Measurements from ENCODE around the gene TMEM123. TPM values are rescaled to one million over a fixed set of nuclear protein-coding genes. Genes with fewer than 3 reads are reported as not detected.

The TMEM123 gene
- total and polyA plus RNA-seq, 10 of the 15 experiments (the other 5 are each of a cell fraction or from before 2014, with no cell fraction given): 35.1 to 667 (median 123) TPM

- no TSS peak for BruUV-seq (replicated peaks)
- in situ Hi-C loops (cut with MboI): loop anchor here (25.0 kb wide), 1 partner anchor 91 kb away; no protein-coding TSS in a partner anchor
- no peak overlapping the region for H3K27ac ChIP-seq (ENCODE audit: control insufficient read depth, insufficient read depth)
- SMC1A ChIA-PET (ENCODE audit: uncharacterized antibody, unreplicated experiment): interaction anchor here (0.7 to 13.6 kb wide), 27 partner anchors 13 to 271 kb away, joined by 3 to 168 read pairs (median 3); no protein-coding TSS in a partner anchor
- TF ChIP-seq POU2F2 (IDR thresholded peaks at IDR 0.05; ENCODE audit: borderline replicate concordance, low read depth, low read length) (peak; percentile 54; the same call in 1 of the 3 replicates), CUX1 (IDR thresholded peaks at IDR 0.05; ENCODE audit: insufficient replicate concordance, low read depth, low read length) (no peak), RAD21 (IDR thresholded peaks at IDR 0.05; ENCODE audit: insufficient read depth, low read depth, low read length) (0 out of 2 replicates have a peak, but pooled peaks have one; percentile 15), PAX8 (IDR thresholded peaks at IDR 0.05) (no peak)
- intact Hi-C loops (cut with micrococcal nuclease; ENCODE audit: unreplicated experiment): no loop called here
- RAD21 ChIA-PET (ENCODE audit: unreplicated experiment): interaction anchor here (0.9 to 2.3 kb wide), 7 partner anchors 26 to 217 kb away, joined by 3 to 11 read pairs (median 6); no protein-coding TSS in a partner anchor
- H3K36me3 ChIP-seq (ENCODE audit: control insufficient read depth in 2 of 2, insufficient read depth in 2 of 2, low read length in 1 of 2): peaks cover 3 to 27% of the 10 kb centered on the region in 2 experiments
- no peaks in the 10 kb centered on the region for H3K9me3 ChIP-seq (replicated peaks; ENCODE audit: control insufficient read depth, insufficient read depth, low read length)
- no peaks in the 10 kb centered on the region for H3K27me3 ChIP-seq (replicated peaks in 1 of 2; ENCODE audit: control insufficient read depth in 2 of 2, insufficient read depth in 2 of 2, low read length in 1 of 2)
- H4K20me1 ChIP-seq (ENCODE audit: control insufficient read depth, insufficient read depth): no peaks in the 10 kb centered on the region
- H3K9ac ChIP-seq (ENCODE audit: control insufficient read depth, insufficient read depth, low read length): no peak overlapping the region
- DNase-seq (ENCODE audit: low read depth, low spot score): no peak
- peaks cover 5% of the 10 kb centered on the region for H3K4me1 ChIP-seq (ENCODE audit: control insufficient read depth, insufficient read depth, low read length)
- H3K4me2 ChIP-seq (ENCODE audit: control insufficient read depth, insufficient read depth): no peak overlapping the region
- POLR2A ChIA-PET: interaction anchor here (0.6 to 0.8 kb wide), 2 partner anchors 55 to 917 kb away, joined by 3 read pairs; no protein-coding TSS in a partner anchor
- CTCF ChIA-PET: interaction anchor here (0.6 to 10.9 kb wide), 12 partner anchors 10 to 270 kb away, joined by 3 to 172 read pairs (median 4); no protein-coding TSS in a partner anchor
- ATAC-seq: peak; percentile 13; the same call in 2 of the 3 replicates
- no peak for FAIRE-seq
- H3K79me2 ChIP-seq (ENCODE audit: control insufficient read depth, insufficient read depth, low read length): no peaks in the 10 kb centered on the region
- H2AFZ ChIP-seq (ENCODE audit: control insufficient read depth, low read depth, low read length): no peak overlapping the region
- 83% methylated on average over 6 of the region's 6 CpGs for WGBS (ENCODE audit: insufficient coverage, insufficient replicate concordance, low lambda C conversion rate, missing lambda C conversion rate)
- no peak overlapping the region for H3K4me3 ChIP-seq
Measured at GRCh38 chr11:102395720-102396393, 56.7 kb downstream of the TMEM123 start.

All from GM12878 (cell line).